Heart left ventricle (tissue), 16 donors: Measurements from ENCODE around the gene ACTL6B. TPM values are rescaled to one million over a fixed set of nuclear protein-coding genes. Genes with fewer than 3 reads are reported as not detected.
A peak's percentile ranks its signal among the peaks of the same experiment; 100 is the strongest.
"Not testable (repeated sequence)": the region's sequence is repeated elsewhere in the genome, so short reads cannot be mapped to it uniquely, and the experiment has no call there.

Source experiments
- ATAC-seq, 4 donors: fragments of 200-7000 bp; cut with Tn5 transposase; one replicate each; pipeline ENCODE4 v1.9.1; 2020 to 2022; ENCODE audit warnings: moderate library complexity in 4 of 4, mild to moderate bottlenecking in 3 of 4, moderate number of reproducible peaks in 1 of 4
- DNase-seq, 5 donors: peaks; one replicate each; pipeline ENCODE4 v3.0.0-alpha.2; 2020
- H3K27ac ChIP-seq, 12 donors: fragments of 200-600 bp; sonication (generic) in 4 of 12; one replicate each; pipeline versions ENCODE4 v1.5.0 to v1.8.0; 2016 to 2022; ENCODE audit warnings: mild to moderate bottlenecking in 2 of 12
- H3K27me3 ChIP-seq, 9 donors: fragments of 200-600 bp; sonication (generic) in 2 of 9; one replicate each; pipeline versions ENCODE4 v1.5.1 to v1.8.0; 2016 to 2022; ENCODE audit warnings: mild to moderate bottlenecking in 3 of 9
- H3K36me3 ChIP-seq, 9 donors: fragments of 200-600 bp; sonication (generic) in 2 of 9; one replicate each; pipeline versions ENCODE4 v1.5.0 to v1.8.0; 2018 to 2022; ENCODE audit warnings: mild to moderate bottlenecking in 2 of 9
- H3K4me1 ChIP-seq, 12 donors: fragments of 200-600 bp; sonication (generic) in 4 of 12; one replicate each; pipeline versions ENCODE4 v1.5.0 to v1.8.0; 2016 to 2022; ENCODE audit warnings: mild to moderate bottlenecking in 3 of 12
- H3K4me3 ChIP-seq, 12 donors: fragments of 200-600 bp; sonication (generic) in 4 of 12; one replicate each; pipeline versions ENCODE4 v1.5.0 to v1.8.0; 2017 to 2022; ENCODE audit warnings: mild to moderate bottlenecking in 9 of 12, moderate library complexity in 4 of 12
- H3K9me3 ChIP-seq, 12 donors: fragments of 200-600 bp; sonication (generic) in 4 of 12; one replicate each; pipeline versions ENCODE4 v1.5.0 to v1.8.0; 2016 to 2022; ENCODE audit warnings: mild to moderate bottlenecking in 1 of 12
- CTCF ChIP-seq, 12 donors: fragments of 200-600 bp; sonication (generic) in 4 of 12; IDR thresholded peaks; one replicate each; pipeline versions ENCODE4 v1.5.0 to v1.8.0; 2018 to 2022; ENCODE audit warnings: antibody characterized with exemption in 12 of 12, mild to moderate bottlenecking in 5 of 12
- POLR2A ChIP-seq, 2 donors: fragments of 450-650 bp; IDR thresholded peaks; one replicate each; pipeline ENCODE4 v1.6.1; 2017; ENCODE audit warnings: antibody characterized with exemption in 2 of 2, mild to moderate bottlenecking in 2 of 2, moderate library complexity in 2 of 2
- WGBS, 4 donors: extraction: QIAGEN DNeasy Blood & Tissue Kit in 2 of 4; methylation state at CpG; one replicate each; pipeline versions ENCODE4 v1.1.5 to v1.1.7; 2013 to 2018; 5-methylcytosine and 5-hydroxymethylcytosine counted together
- intact Hi-C, 10 donors: fragments of 100-400 bp; cut with DNase I; formaldehyde crosslinking; loops; one replicate each; pipeline versions ENCODE4 v1.11.1 to v1.14.2; 2022
- polyA plus RNA-seq, 2 donors: library from polyadenylated mRNA; stranded (reverse); fragments of 200-250 nt; gene quantifications; one replicate each; pipeline ENCODE4 v1.2.3, GENCODE V29; 2013
- total RNA-seq, 9 donors: library from RNA; depleted of rRNA in 2 of 9; stranded (reverse); fragments of >200 nt in 2 of 9; fragmentation: NEBNext Ultra II Directional in 3 of 9; extraction: Animal tissue kit (Norgen Biotek cat#: 25700) in 3 of 9; gene quantifications; one replicate each; pipeline versions ENCODE4 v1.1.0 to v1.2.4, GENCODE V29; 2016 to 2023
- donor health status: ischemic (EF 13 %, LVEDD 7.1; RV severe dilation, severe dysfunction).
- donor health status: healthy with polysubstance abuse.
- donor health status: DM: no; HTN: yes; CAD: no.
- donor health status: DM: no; HTN: no; CAD: no.
- donor health status: ischemic (EF 25% LVEDD 6.9; RV normal size, moderate dysfunction).
- donor health status: ischemic (EF 25% LVEDD 5.7; RV mildly dilated, moderate dysfunction).
- donor health status: healthy.
- donor health status: DM: yes; HTN: yes; CAD: no.
- donor health status: ischemic (EF 35%, LVEDD 5.7; RV mildly dilated, moderate dysfunction).
- donor health status: nonischemic (EF 11% LVEDD 7.7; RV severe dilation, severe dysfunction).
- donor health status: DM: yes; HTN: yes; CAD: no.
- donor health status: PGD.
- donor health status: ischemic (EF 29% LVEDD 5.4; RV normal size, mild dysfunction).
- donor health status: nonischemic (EF 23%, LVEDD 6.1; RV moderate dilation, normal function).

ACTL6B gene
- total and polyA plus RNA-seq, 11 donors = not detected

- WGBS, 4 donors = 72 to 74% (median 72%) methylated on average over 8 of the region's 8 CpGs
- intact Hi-C loops = loop anchor here in 5 of 10 donors (1.0 to 10.0 kb wide), 5 partner anchors 43 to 85 kb away; partner anchors contain the start of genes FBXO24 (in 2 of the 5), LRCH4 (in 2 of the 5) and MOSPD3 (in 2 of the 5)
- no peaks in the 10 kb centered on the region for H3K36me3 ChIP-seq
- no peak overlapping the region for H3K27ac ChIP-seq
- H3K27me3 ChIP-seq = no peaks in the 10 kb centered on the region
- TF ChIP-seq CTCF (IDR thresholded peaks at IDR 0.05) (no peak), POLR2A (IDR thresholded peaks at IDR 0.05) (no peak)
- no peak overlapping the region for H3K4me3 ChIP-seq
- no peaks in the 10 kb centered on the region for H3K9me3 ChIP-seq
- peaks cover 0 to 9% (median 0%) of the 10 kb centered on the region in 12 donors for H3K4me1 ChIP-seq
- no peak for DNase-seq
- ATAC-seq = no peak
Observed at GRCh38 chr7:100670074-100670473, 13.8 kb upstream of the ACTL6B start.

- H3K4me1 ChIP-seq, H3K9me3 ChIP-seq, H3K27me3 ChIP-seq, H3K4me3 ChIP-seq, H3K27ac ChIP-seq, ATAC-seq, H3K36me3 ChIP-seq: not testable (repeated sequence)
- intact Hi-C loops = loop anchor here in 2 of 10 donors (1.0 to 5.0 kb wide), 2 partner anchors 14 to 42 kb away; no protein-coding TSS in a partner anchor
- peak in 1 of 5 donors; percentile 20 for DNase-seq
- 93 to 96% (median 95%) methylated on average over 12 of the region's 12 CpGs for WGBS, 4 donors
Observed at GRCh38 chr7:100669106-100669505, 12.9 kb upstream of the ACTL6B start.

- H3K4me1 ChIP-seq = peaks cover 0 to 6% (median 0%) of the 10 kb centered on the region in 12 donors
- WGBS, 4 donors = 80 to 90% (median 88%) methylated on average over 2 of the region's 2 CpGs
- no peak for TF ChIP-seq POLR2A (IDR thresholded peaks at IDR 0.05)
- no peak for TF ChIP-seq CTCF (IDR thresholded peaks at IDR 0.05)
- intact Hi-C loops = loop anchor here in 1 of 10 donors (5.0 kb wide), 1 partner anchor 41 kb away; no protein-coding TSS in a partner anchor
- H3K27ac ChIP-seq = no peak overlapping the region
- H3K36me3 ChIP-seq = no peaks in the 10 kb centered on the region
- DNase-seq = no peak
- H3K4me3 ChIP-seq = no peak overlapping the region
- H3K9me3 ChIP-seq = no peaks in the 10 kb centered on the region
- H3K27me3 ChIP-seq = no peaks in the 10 kb centered on the region
- ATAC-seq = no peak
Observed at GRCh38 chr7:100668069-100668449, 11.8 kb upstream of the ACTL6B start.

- H3K4me1 ChIP-seq = peaks cover 0 to under 1% (median 0%) of the 10 kb centered on the region in 12 donors
- TF ChIP-seq POLR2A (IDR thresholded peaks at IDR 0.05) (no peak), CTCF (IDR thresholded peaks at IDR 0.05) (no peak)
- DNase-seq (no peak), ATAC-seq (no peak)
- intact Hi-C loops = loop anchor here in 1 of 10 donors (5.0 kb wide), 1 partner anchor 40 kb away; no protein-coding TSS in a partner anchor
- no peak overlapping the region for H3K27ac ChIP-seq
- no peaks in the 10 kb centered on the region for H3K9me3 ChIP-seq
- no peaks in the 10 kb centered on the region for H3K36me3 ChIP-seq
- H3K4me3 ChIP-seq = no peak overlapping the region
- WGBS, 4 donors = 79 to 82% (median 82%) methylated on average over 16 of the region's 16 CpGs
- H3K27me3 ChIP-seq = no peaks in the 10 kb centered on the region
Observed at GRCh38 chr7:100667331-100668068, 11.3 kb upstream of the ACTL6B start.
